Fibroblast of skin of left quadriceps (primary cell): ENCODE data around the gene SUGCT.
A peak's percentile ranks its signal among the peaks of the same experiment; 100 is the strongest.

ENCODE experiments used
- DNase-seq, 2 experiments: peaks; one replicate each; pipeline ENCODE4 v3.0.0-alpha.2; 2013; ENCODE audit warnings: low read depth in 2 of 2

The SUGCT gene

DNA sequence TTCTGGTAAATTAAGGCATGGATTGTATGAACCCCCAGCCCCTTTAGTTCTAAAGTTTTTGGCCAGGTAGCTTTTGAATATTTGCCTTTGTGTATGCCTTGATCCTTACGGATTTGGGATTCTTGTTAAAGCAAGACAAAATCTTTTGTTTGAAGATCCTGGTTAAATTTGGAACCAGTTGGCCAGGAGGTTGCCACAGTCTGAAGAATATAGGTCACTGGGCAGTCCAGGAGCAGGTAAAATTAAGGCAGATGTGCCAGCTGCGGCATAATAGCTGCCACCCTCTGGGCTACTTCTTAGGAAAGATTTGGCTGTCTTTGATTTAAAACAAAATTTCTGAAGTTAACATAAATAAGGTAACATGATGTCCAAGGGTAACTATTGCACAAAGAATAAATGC is 192.3 kb downstream of the SUGCT start:
- no peak for DNase-seq

DNA sequence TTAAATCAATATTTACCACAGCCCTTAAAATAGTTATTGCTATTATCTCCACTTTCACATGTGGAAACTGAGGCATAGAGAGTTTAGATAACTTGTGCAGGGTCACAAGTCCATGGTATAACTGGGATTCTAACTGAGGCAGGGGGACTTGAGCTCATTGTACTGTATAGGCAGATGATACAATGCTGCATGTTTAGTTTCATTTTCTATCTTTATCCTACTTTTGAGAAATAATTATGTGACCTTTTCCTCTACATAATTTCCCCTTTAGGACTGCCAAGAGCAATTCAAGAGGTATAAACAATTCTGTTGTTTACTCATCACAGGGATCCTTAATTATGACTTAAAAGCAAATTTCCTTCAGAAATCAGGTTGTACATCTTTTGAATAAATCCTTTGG is 193.1 kb downstream of the SUGCT start:
- no peak for DNase-seq

DNA sequence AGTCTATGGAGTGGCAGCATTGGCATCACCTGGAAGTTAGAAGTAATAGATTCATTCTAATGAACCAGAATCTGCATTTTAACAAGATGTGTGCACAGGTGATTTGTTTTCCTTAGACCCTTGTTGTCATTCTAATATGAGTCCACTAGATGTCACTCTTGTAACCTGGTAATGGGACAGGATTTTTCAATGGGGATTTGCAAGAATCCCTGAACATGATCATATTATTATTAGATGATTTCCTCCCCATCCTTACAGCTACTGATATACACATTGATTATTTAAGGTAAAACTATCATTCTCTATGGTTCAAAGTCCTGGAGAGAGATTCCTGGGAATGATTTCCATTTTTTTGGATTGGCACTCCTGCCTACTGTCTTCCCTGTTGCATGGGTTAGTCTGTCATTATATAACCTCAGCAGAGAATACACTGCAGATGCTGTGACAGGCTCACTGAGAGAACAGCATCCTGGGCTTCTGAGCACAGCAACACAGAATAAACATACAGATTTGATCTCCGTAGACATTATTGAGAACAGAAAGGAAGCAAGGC is 194.9 kb downstream of the SUGCT start:
- DNase-seq, result peak; percentile 31 to 35

DNA sequence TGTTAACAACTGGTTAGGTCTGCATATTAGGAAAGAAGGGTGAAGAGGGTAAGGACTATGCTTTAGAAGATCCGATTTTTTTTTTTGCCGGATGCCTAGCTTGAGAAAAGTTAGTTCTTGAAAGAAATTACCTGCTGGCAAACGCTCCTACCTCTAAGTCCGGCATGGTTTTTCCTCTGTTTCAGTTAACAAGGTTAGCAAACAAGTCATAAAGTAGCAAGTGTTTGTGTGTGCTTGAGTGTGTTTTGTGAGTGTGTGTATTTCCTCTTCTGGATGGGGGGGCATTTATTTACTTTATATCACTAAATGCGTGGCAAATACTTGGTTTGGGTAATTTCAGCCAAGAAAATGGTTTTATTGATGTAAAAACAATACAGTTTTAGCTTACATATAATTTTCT is 195.6 kb downstream of the SUGCT start:
- DNase-seq, result no peak

DNA sequence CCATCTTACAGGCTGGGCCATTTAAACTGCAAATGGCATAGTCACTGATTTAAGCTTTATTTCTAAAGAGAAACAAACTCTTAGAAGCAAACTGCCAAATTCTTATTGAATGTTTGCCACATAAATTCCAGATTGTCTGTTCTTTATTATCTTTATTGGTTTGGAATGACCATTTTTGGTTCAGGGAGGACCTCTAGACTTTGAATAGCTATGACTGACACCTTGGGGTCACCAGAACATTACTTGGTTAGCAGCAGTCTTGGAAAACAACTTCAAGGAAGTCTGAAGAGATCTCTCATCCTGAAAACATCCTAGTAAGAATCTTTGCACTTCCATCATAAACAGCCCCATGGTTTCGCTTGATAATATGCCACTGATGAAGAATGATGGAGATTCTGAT is 197.1 kb downstream of the SUGCT start:
- DNase-seq, result no peak

DNA sequence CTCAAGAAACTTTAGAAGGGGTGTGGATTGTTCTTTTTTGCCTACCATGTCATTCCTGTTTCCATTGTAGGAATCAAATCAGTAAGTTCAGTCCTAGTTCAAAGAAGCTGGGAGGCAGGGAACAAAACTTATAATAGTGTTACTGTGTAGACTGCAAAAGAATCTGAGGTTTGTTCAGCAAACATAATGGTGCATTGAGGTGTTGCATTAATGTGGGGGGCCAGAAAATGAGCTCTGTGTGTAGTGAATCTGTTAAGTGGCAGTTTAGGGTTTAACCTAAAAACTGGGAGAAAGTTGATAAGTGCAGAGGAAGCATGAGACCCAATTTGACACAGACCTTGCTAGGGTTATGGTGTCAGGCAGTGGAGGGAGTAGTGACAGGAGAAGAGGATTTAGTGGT is 197.7 kb downstream of the SUGCT start:
- DNase-seq, result no peak

DNA sequence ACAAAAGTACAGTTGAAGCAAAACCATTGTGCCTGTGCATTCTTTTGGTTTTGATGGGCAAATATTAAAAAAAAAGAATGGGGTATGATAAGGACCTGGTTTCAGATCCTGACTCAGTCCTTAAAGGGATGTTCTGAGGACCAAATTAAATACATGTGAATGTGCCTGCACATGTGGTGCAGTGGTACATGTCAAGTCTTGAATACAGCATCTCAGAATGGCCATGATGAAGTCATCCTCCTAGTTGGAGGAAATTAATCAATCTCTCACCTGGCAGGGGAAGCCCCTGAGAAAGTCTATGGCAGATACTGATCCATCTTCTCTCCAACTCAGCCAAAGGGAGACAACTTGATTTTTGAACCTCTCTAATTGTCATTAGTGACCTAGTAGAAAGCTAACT is 207.0 kb downstream of the SUGCT start:
- no peak for DNase-seq

DNA sequence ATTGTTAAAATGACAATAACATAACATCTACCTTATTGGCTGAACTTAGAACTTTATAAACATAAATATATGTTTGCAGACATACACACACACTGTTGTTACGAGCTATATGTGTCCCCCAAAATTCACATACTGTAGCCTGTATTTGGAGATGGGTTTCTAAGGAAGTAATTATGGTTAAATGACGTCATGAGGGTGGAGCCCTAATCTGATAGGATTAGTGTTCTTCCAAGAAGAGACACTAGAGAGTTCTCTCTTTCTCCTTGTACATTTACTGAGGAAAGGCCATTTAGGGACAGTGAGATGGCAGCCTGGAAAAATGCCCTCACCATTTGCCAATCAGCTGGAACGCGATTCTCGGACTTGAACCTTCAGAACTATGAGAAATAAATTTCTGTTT is 211.7 kb downstream of the SUGCT start:
- DNase-seq, result no peak

DNA sequence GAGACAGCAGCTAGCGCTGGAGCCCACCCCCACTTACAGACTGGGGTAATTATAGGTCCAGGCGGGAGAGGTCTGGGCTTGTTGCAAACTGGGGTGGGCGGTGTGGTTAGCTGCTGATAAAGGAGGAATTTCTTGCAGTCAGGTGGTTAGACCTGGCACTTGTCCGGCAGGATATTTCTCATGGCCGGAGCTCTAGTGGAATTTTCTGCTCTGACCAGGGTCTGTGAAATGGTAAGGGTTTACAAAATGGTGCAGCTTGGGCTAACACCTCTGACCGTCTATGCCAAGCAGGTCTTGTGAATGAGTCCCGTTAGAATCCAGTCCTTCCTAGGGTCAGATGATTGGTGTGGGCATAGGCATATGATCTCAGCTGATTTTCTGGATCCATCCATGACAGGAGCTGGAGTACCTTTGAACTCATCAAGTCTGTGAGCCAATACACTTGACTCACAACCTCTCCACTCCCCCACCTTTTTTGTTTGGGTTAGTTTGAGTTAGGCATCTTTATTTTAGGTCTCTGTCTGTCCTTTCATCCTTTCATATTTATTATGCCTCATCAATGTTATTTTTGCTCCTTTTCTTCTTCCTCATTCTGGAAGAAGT is 213.4 kb downstream of the SUGCT start:
- DNase-seq, result no peak

DNA sequence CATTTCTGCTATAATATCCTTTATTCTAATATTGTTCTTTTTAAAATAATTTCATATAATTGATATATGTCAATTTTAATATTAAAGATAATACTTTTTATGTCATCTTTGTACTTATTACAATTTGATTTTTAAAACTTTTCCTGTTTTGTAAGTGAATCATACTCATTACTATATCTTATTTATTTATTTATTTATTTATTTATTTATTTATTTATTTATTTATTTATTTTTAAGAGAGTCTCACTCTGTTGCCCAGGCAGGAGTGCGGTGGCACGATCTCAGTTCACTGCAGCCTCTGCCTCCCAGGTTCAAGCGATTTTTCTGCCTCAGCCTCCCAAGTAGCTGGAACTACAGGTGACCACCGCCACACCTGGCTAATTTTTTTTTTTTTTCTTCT is 215.3 kb downstream of the SUGCT start:
- no peak for DNase-seq

DNA sequence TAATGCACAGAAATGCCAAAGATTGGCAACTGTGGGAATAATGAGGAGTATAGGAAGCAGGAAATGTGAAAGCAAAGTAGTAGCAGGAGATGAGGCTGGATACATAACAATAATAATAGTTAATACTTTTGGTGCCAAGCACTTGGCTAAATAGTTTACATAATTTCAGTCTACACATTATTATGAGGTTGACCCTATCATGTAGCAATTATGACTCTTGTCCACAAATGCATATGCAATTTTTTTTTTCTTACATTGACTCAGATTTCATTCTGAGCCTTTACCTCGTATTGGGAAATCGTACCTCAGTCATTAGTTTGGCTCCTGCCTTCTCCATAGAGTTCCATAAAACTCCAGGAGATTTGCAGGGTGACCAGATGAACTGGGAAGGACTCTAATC is 219.9 kb downstream of the SUGCT start:
- DNase-seq, result no peak

DNA sequence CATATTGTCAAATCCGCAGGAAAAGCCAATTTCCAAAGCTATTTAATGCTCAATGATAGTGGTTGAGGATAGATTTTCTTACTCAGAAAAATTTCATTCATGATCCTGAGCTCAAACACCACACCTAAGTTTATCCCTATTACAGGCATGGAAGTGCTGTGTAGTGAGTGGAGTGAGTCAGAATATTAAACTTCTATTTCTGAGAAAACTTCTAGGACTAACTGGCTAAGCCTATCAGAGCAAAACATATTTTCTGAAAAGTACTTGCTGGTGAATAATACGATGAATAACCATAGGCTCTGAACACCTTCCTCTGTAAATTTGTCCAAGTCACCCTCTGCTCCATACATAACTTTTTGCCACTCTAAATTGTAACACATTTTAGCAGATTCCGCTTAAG is 221.5 kb downstream of the SUGCT start:
- DNase-seq, result no peak

DNA sequence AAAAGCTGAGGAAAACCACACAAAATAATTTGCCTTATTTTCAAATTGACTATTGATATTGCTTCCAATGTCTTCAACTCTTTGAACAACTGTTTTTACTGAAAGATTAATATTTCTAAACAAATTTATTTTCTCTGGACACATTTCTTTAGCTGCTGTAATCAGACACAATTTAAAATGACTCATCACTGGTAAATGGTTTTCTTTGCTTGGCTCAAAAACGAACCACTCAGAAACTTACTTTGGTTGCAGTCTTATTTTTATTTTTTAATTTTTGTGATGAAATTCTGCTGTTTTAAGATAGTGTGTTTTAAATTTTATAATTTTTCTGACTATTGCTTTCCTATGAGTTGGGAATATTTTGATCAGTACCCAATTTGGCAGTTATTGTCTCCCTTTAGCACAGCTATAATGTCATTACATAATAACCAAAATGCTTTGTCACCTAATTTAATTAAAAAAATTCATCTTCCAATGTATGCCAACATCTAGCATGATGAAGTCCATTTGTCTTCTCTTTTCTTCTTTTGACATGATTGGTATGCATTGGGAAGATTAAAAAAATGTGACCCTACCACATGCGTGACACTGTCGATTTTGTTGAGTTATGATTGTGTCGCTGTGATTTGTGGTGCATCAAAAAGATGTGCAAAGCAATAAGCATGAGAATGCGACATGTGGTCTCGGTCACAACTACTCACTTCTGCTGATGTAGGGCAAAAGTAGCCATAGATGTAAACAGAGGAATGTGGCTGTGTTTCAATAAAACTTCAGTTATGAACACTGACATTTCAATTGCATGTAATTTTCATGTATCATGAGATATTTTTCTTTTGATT is 222.3 kb downstream of the SUGCT start:
- DNase-seq, result no peak

DNA sequence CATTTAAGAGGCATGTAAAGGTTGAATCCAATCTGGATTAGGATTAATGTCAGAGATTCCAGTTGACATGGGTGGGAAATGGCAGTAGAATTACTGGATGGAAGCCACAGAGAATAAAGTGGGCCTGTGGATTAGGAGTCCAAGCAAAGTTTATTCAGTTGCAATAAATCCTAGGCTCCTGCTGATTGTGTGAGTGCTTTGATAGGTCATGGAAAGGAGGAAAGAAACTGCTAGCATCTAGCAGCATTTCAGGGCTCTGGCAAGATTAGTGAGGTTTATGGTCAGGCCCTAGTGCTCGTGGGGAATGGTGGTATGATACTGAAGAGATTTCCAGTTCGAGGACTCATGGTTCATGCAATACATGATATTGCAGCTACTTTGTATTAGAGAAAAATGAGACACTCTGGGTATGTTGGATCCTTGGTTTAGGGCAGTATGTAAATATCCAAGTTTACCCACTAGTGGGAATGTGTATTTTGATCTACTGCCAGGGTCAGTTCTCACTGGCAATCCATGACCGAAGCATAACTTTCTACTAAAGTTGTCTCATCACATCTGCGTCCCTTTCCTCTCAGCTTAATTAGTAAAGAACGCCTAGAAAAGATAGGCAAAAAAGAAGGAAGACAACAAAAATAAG is 235.0 kb downstream of the SUGCT start:
- no peak for DNase-seq

DNA sequence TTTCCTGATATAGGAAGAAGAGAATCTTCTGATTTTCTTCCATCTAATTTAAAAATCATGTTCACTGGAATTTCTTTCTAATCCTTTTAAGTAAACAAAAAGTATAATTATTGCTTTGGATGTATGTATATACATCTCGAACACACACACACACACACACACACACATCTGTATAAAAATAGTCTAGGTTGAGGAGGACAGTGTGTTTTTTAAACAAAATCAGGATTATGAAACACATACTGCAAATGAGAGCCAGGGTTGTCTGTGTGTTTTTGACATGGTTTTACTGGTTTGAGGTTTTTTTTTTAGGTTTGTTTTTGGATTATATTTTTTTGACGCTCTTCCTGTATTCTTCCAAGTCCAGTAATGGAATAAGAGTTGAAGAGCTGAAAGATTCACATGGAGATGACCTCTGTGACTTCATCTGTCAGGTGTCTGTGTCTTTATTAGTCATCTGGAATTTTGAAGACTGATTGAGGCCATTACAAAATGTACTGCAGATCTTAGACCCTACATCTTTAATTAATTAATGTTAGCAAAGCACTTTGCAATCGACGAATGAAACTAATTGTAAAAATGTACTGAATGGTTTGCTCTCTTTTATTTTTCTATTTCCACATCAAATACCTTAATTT is 237.1 kb downstream of the SUGCT start:
- DNase-seq, result no peak

DNA sequence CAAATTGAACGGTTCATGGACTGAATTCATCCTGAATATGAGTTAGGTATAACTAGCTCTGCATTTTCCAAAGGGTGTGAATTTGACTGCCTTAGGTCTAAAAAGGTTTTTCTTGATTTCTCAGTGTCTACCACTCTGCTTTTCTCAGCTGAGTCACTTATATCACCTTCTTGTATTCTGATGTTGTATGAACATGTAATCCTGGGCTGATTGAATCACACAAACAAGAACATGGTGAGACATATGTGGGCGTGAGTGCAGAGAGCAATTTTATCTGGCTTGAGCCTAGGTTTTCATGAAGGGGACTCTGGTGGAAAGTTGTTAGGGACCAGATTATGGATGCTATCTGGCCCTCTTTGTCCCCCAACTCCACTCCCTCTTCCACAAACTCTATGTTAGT is 239.8 kb downstream of the SUGCT start:
- DNase-seq, result no peak

DNA sequence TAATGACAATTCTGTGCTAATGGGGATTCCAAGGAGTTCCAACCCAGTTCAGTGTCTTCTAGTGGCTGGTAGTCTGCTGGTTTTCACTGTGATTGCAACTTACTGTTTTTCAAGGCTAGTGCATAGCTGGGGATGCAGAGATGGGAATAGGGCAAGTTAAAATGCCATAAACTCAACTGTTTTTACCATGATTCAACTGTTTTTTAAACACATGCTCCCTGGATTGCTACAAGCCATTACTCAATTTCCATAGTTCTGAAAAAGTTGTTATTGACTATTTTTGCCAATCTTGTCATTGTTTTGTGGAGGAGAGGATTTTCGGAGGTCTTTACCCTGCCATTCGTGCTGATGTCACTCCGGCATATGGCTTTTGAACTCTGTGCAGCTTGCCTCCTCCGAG is 245.3 kb downstream of the SUGCT start:
- DNase-seq, result no peak

DNA sequence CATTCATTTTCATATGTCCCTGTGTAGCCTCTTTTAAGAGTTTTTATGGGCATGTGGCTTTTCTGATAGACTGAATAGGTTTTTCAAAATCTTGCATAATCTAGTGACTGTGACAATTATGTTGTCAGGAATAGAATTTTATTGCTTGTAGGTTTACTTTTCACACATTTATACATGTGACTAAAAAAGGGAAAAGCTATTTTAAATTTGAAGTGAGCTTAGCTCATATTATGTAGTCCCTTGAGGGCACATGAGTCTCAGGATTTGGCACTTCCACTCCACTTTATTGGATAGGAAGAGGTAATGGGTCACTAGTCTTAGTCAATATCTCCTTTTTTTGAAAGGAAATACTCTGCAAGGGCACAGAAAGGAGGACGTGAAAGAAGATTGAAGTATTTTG is 247.3 kb downstream of the SUGCT start:
- no peak for DNase-seq

DNA sequence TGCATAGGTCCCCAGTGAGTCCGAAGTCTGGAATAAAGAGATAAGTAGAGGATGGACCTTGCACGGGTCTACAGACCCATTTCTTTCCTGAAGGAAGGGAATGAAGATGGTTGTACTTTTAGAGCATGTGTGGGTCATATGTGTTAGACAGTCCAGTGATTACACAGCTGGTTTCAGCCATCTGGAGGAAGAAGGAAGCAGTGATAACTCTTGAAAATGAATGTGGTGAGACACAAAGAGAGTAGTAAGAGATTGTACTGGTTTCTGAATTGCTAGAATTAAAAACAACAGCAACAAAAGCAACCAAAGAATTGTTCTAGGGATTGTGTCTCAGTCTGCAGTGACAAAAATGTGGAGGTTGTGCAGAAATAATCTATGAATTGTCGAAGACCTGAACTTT is 258.9 kb downstream of the SUGCT start:
- no peak for DNase-seq

DNA sequence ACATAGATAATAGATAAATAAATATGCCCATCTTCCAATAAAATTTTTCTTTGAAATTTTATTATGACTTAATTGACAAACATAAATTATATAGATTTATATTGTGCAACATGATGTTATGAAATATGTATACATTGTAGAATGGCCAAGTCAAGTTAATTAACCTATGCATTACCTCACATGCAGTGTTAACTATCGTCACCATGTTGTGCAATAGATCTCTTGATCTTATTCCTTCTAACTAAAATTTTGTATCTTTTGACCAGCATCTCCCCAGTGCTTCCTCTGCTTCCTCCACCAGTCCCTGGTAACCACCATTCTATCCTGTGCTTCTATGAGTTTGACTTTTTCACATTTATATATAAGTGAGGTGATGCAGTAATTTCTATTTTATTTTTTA is 259.6 kb downstream of the SUGCT start:
- DNase-seq, result no peak

DNA sequence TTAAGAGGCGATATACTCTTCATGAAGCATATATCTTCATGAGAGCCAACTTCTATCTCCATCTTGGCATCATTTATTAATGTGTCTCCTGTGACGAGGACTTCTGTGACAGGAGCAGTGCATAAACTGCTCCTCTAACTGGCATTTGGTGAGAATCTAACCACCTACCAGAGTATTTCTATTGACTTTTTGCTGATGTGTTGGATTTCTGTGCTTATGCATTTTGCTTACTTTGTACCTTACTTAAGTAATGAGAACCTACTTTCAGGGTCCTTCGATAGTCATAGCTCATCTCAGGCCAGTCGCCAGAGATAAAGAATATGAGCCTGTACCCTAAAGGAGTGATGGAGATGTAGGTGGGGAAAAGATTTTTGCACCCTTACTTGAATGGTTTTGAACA is 265.7 kb downstream of the SUGCT start:
- DNase-seq, result no peak

DNA sequence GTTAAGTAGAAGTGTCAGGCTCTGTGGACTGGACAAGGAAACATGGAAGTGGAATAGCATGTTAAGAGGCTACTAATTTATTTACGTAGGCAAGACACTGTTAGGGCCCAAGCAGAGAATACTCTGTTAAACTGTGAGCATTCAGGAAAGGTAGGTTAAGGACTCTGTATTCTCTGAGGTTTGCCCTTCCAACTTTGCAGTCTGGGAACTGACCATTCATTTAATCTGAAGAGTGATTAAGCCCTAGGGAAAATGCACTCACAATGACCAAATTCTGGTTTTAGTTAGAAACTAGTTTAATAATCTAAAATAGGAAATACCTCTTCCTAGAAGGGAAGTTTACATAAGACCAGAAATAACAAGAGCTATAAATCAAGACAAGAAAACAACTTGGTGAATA is 266.6 kb downstream of the SUGCT start:
- no peak for DNase-seq
